Ishikawa (cell line): Measurements from ENCODE around the gene RNF213.

Experiments used
- CEBPB ChIP-seq: IDR thresholded peaks from 2 replicates; pipeline ENCODE4 v1.6.1; 2012
- CREB1 ChIP-seq: IDR thresholded peaks from 2 replicates; pipeline ENCODE4 v1.6.1; 2012; ENCODE audit warnings: low read depth
- EGR1 ChIP-seq: IDR thresholded peaks from 2 replicates; pipeline ENCODE4 v1.6.1; 2012
- EP300 ChIP-seq: IDR thresholded peaks from 2 replicates; pipeline ENCODE4 v1.6.1; 2012; ENCODE audit warnings: borderline replicate concordance
- FOXM1 ChIP-seq: IDR thresholded peaks from 2 replicates; pipeline ENCODE4 v1.6.1; 2012; ENCODE audit warnings: low read depth, borderline replicate concordance
- MAX ChIP-seq: IDR thresholded peaks from 2 replicates; pipeline ENCODE4 v1.6.1; 2012
- NFIC ChIP-seq: IDR thresholded peaks from 2 replicates; pipeline ENCODE4 v1.6.1; 2012
- RAD21 ChIP-seq: IDR thresholded peaks from 2 replicates; pipeline ENCODE4 v1.6.1; 2012; ENCODE audit warnings: low read depth
- REST ChIP-seq: IDR thresholded peaks from 2 replicates; pipeline ENCODE4 v1.6.1; 2012; ENCODE audit warnings: low read depth, mild to moderate bottlenecking
- TAF1 ChIP-seq: IDR thresholded peaks from 2 replicates; pipeline ENCODE4 v1.6.1; 2012; ENCODE audit warnings: low read depth, mild to moderate bottlenecking
- TCF12 ChIP-seq: IDR thresholded peaks from 2 replicates; pipeline ENCODE4 v1.6.1; 2012; ENCODE audit warnings: low read depth
- TEAD4 ChIP-seq: IDR thresholded peaks from 2 replicates; pipeline ENCODE4 v1.6.1; 2012
- USF1 ChIP-seq: IDR thresholded peaks from 2 replicates; pipeline ENCODE4 v1.6.1; 2012
- YY1 ChIP-seq: IDR thresholded peaks from 2 replicates; pipeline ENCODE4 v1.6.1; 2012; ENCODE audit warnings: low read depth
- ZBTB7A ChIP-seq: IDR thresholded peaks from 2 replicates; pipeline ENCODE4 v1.6.1; 2012; ENCODE audit warnings: low read depth

The RNF213 gene

GRCh38 chr17:80229011-80229410, 31.6 kb upstream of the RNF213 start:
- TF ChIP-seq TAF1, result no peak
- no peak for TF ChIP-seq EGR1
- no peak for TF ChIP-seq FOXM1
- no peak for TF ChIP-seq NFIC
- no peak for TF ChIP-seq REST
- TF ChIP-seq CREB1, result no peak
- TF ChIP-seq TEAD4, result no peak
- TF ChIP-seq ZBTB7A, result no peak
- no peak for TF ChIP-seq YY1

GRCh38 chr17:80232438-80232837, 28.2 kb upstream of the RNF213 start:
- TF ChIP-seq YY1, result no peak
- no peak for TF ChIP-seq NFIC
- TF ChIP-seq CEBPB, result no peak
- no peak for TF ChIP-seq TCF12
- TF ChIP-seq TEAD4, result no peak
- no peak for TF ChIP-seq USF1
- TF ChIP-seq RAD21, result no peak
- no peak for TF ChIP-seq REST
- no peak for TF ChIP-seq EP300
- no peak for TF ChIP-seq ZBTB7A
- TF ChIP-seq TAF1, result no peak
- TF ChIP-seq CREB1, result no peak
- no peak for TF ChIP-seq MAX
- no peak for TF ChIP-seq EGR1
- TF ChIP-seq FOXM1, result no peak

- TF ChIP-seq EGR1, result no peak
- no peak for TF ChIP-seq RAD21
- no peak for TF ChIP-seq REST
- TF ChIP-seq ZBTB7A, result no peak
- no peak for TF ChIP-seq TCF12
These were observed 27.4 kb upstream of the RNF213 start for GRCh38 chr17:80233202-80233601.

- no peak for TF ChIP-seq TCF12
- no peak for TF ChIP-seq CREB1
- TF ChIP-seq ZBTB7A, result no peak
- TF ChIP-seq EGR1, result no peak
- TF ChIP-seq YY1, result no peak
- TF ChIP-seq FOXM1, result no peak
- no peak for TF ChIP-seq TEAD4
- TF ChIP-seq USF1, result no peak
- no peak for TF ChIP-seq EP300
- TF ChIP-seq REST, result no peak
- no peak for TF ChIP-seq MAX
- TF ChIP-seq TAF1, result no peak
- TF ChIP-seq CEBPB, result no peak
These were observed 23.7 kb upstream of the RNF213 start for GRCh38 chr17:80236911-80237310.
